MCF 10A (cell line): ENCODE measurements around the gene CBX8. TPM values are rescaled to one million over a fixed set of nuclear protein-coding genes. Genes with fewer than 3 reads are reported as not detected.

Experiments used
- BruUV-seq: library from RNA; stranded (reverse); fragments of 400-500 nt; replicated peaks from 2 replicates; lab custom pipeline; 2021; lab: Mats Ljungman, UMichigan
- CTCF ChIA-PET: fragments of 300-600 bp; sonication (Branson Sonifier 250); formaldehyde crosslinking; extraction: SDS; loops from one replicate; lab custom pipeline; 2021; ENCODE audit warnings: antibody characterized with exemption, inconsistent platforms; lab: Yijun Ruan, JAX
- POLR2A ChIA-PET: fragments of 300-600, 350-650 bp; sonication (Branson Sonifier 250); formaldehyde crosslinking; extraction: SDS; loops from one replicate; lab custom pipeline; 2020; ENCODE audit warnings: antibody characterized with exemption, inconsistent platforms; lab: Yijun Ruan, JAX
- DNase-seq: peaks from one replicate; pipeline ENCODE4 v3.0.0-alpha.2; 2018; ENCODE audit not compliant: unreplicated experiment
- H3K27ac Mint-ChIP-seq: one replicate; pipeline ENCODE4 v1.8.0; 2022; ENCODE audit warnings: mild to moderate bottlenecking, low read depth, mixed read lengths; ENCODE audit not compliant: unreplicated experiment
- H3K27me3 Mint-ChIP-seq: one replicate; pipeline ENCODE4 v1.8.0; 2022; ENCODE audit warnings: mixed read lengths; ENCODE audit not compliant: insufficient read depth, unreplicated experiment
- H3K36me3 Mint-ChIP-seq: one replicate; pipeline ENCODE4 v1.8.0; 2022; ENCODE audit warnings: mild to moderate bottlenecking, moderate library complexity, mixed read lengths; ENCODE audit not compliant: insufficient read depth, unreplicated experiment
- H3K4me1 Mint-ChIP-seq: one replicate; pipeline ENCODE4 v1.8.0; 2022; ENCODE audit warnings: mixed read lengths; ENCODE audit not compliant: insufficient read depth, unreplicated experiment
- H3K4me3 Mint-ChIP-seq: one replicate; pipeline ENCODE4 v1.8.0; 2022; ENCODE audit warnings: mild to moderate bottlenecking, moderate library complexity, mixed read lengths; ENCODE audit not compliant: unreplicated experiment
- H3K9me3 Mint-ChIP-seq: one replicate; pipeline ENCODE4 v1.8.0; 2022; ENCODE audit warnings: mixed read lengths; ENCODE audit not compliant: unreplicated experiment
- intact Hi-C: fragments of 100-400 bp; cut with micrococcal nuclease; formaldehyde crosslinking; loops from 2 replicates; pipeline ENCODE4 v1.14.1; 2022
- total RNA-seq: library from RNA; stranded (reverse); gene quantifications from 2 replicates; pipeline ENCODE4 v1.2.3, GENCODE V29; 2022
- TF ChIP-seq, protein P1 (sequence below): fragments of 200-600 bp; IDR thresholded peaks from one replicate; pipeline ENCODE4 v1.8.0; 2022; ENCODE audit warnings: antibody characterized with exemption, mild to moderate bottlenecking; ENCODE audit not compliant: unreplicated experiment

Gene CBX8
- total RNA-seq, 1 experiment from 2014 or later: 9.4 TPM

DNA sequence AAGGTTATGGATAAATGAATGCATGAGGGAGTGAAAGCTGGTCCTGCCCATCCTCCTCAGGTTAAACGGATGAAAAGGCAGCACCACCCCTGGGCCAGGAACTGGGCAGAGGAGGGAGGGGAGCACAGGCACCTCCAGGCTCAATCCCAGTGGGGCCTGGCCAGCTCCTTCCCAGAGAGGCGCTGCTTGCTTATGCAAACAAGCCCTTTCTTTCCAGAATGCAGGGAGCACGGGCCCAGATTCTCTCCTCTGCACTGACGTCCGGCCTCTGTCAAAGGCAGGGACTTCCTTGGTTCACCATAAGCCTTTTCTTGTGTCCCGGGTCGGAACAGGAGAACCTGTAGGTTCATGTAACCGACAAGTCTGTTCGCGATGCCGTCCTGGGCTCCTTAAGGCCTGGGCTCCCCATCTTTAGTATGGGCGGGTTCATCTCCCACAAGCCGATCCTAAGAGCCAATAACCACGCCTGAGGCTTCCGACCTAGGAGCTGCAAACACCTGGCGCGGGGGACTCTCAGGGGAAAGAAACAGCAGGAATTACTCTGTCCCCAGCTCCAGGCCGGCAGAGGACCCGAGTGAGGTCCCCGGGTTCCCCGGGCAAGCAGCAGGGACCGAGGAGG lies 49.9 kb downstream of the CBX8 start:
- DNase-seq: no peak
- Mint-ChIP-seq H3K4me1 (no peaks in the 10 kb centered on the region), H3K27me3 (no peaks in the 10 kb centered on the region), H3K4me3 (no peak overlapping the region), H3K9me3 (no peaks in the 10 kb centered on the region), H3K27ac (no peak overlapping the region), H3K36me3 (no peaks in the 10 kb centered on the region)
- ChIA-PET POLR2A (interaction anchor here (0.6 to 1.9 kb wide), 4 partner anchors 57 to 1155 kb away, joined by 3 to 7 read pairs (median 4); no protein-coding TSS in a partner anchor), CTCF (interaction anchor here (0.5 to 2.1 kb wide), 12 partner anchors 14 to 585 kb away, joined by 3 to 8 read pairs (median 3); no protein-coding TSS in a partner anchor)
- intact Hi-C loops: loop anchor here (1.0 to 10.0 kb wide), 4 partner anchors 60 to 244 kb away; partner anchors contain the start of gene CBX4
- TF ChIP-seq, protein P1, sequence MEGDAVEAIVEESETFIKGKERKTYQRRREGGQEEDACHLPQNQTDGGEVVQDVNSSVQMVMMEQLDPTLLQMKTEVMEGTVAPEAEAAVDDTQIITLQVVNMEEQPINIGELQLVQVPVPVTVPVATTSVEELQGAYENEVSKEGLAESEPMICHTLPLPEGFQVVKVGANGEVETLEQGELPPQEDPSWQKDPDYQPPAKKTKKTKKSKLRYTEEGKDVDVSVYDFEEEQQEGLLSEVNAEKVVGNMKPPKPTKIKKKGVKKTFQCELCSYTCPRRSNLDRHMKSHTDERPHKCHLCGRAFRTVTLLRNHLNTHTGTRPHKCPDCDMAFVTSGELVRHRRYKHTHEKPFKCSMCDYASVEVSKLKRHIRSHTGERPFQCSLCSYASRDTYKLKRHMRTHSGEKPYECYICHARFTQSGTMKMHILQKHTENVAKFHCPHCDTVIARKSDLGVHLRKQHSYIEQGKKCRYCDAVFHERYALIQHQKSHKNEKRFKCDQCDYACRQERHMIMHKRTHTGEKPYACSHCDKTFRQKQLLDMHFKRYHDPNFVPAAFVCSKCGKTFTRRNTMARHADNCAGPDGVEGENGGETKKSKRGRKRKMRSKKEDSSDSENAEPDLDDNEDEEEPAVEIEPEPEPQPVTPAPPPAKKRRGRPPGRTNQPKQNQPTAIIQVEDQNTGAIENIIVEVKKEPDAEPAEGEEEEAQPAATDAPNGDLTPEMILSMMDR: no peak
- no TSS peak for BruUV-seq

DNA sequence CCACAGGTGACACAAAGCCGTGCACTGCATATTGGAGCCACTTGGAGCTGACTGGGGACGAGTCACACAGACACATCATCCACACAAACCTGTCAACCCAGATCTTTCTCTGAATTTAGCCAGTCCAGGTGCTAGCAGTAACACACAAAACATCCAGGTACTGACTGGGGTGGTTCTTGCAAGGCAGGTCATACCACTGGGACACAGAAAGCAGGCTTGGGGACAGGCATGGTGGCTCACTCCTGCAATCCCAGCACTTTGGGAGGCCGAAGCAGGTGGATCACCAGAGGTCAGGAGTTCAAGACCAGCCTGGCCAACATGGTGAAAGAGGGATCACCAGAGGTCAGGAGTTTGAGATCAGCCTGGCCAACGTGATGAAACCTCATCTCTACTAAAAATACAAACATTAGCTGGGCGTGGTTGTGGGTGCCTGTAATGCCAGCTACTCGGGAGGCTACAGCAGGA lies 51.2 kb downstream of the CBX8 start:
- no peaks in the 10 kb centered on the region for H3K36me3 Mint-ChIP-seq
- H3K9me3 Mint-ChIP-seq: no peaks in the 10 kb centered on the region
- H3K27ac Mint-ChIP-seq: no peak overlapping the region
- intact Hi-C loops: loop anchor here (1.0 to 10.0 kb wide), 4 partner anchors 62 to 246 kb away; partner anchors contain the start of gene CBX4
- POLR2A ChIA-PET: interaction anchor here (0.6 to 1.9 kb wide), 3 partner anchors 92 to 248 kb away, joined by 3 to 7 read pairs (median 3); no protein-coding TSS in a partner anchor
- BruUV-seq: no TSS peak
- no peak overlapping the region for H3K4me3 Mint-ChIP-seq
- H3K27me3 Mint-ChIP-seq: peaks cover 3% of the 10 kb centered on the region
- no peaks in the 10 kb centered on the region for H3K4me1 Mint-ChIP-seq
- TF ChIP-seq, protein P1: no peak
- CTCF ChIA-PET: interaction anchor here (0.6 to 2.1 kb wide), 14 partner anchors 13 to 1805 kb away, joined by 3 to 12 read pairs (median 4); no protein-coding TSS in a partner anchor
- no peak for DNase-seq

DNA sequence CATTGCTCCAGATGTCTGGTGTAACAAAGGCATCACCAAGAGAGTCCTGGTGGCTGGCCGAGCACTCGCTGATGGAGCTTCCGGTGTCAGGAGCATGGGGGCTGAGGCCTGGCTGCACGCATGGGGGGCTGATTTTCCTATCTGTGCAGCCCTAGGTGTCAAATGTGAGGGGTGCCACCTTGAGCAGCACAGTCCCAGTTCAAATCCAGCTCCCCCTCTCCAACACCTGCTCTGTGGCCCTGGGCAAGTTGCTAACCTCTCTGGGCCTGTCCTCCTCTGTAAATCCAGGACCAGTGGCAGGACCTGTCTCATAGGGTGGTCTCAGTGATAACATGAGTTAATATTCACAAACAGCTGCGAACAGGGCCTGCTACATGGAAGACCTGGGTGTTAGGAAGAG lies 53.3 kb downstream of the CBX8 start:
- TF ChIP-seq, protein P1: no peak
- no peaks in the 10 kb centered on the region for H3K9me3 Mint-ChIP-seq
- H3K27ac Mint-ChIP-seq: no peak overlapping the region
- intact Hi-C loops: loop anchor here (2.0 to 10.0 kb wide), 2 partner anchors 33 to 91 kb away; partner anchors contain the start of gene CBX4
- DNase-seq: no peak
- ChIA-PET CTCF (interaction anchor here (0.5 to 1.9 kb wide), 6 partner anchors 13 to 546 kb away, joined by 3 to 8 read pairs (median 3); partner anchors contain the start of gene ENPP7), POLR2A (interaction anchor here (0.5 to 1.4 kb wide), 3 partner anchors 53 to 1093 kb away, joined by 3 to 6 read pairs (median 4); partner anchors contain the start of gene CBX8)
- no TSS peak for BruUV-seq
- H3K36me3 Mint-ChIP-seq: no peaks in the 10 kb centered on the region
- no peak overlapping the region for H3K4me3 Mint-ChIP-seq
- H3K27me3 Mint-ChIP-seq: peaks cover 23% of the 10 kb centered on the region
- peaks cover 10% of the 10 kb centered on the region for H3K4me1 Mint-ChIP-seq

DNA sequence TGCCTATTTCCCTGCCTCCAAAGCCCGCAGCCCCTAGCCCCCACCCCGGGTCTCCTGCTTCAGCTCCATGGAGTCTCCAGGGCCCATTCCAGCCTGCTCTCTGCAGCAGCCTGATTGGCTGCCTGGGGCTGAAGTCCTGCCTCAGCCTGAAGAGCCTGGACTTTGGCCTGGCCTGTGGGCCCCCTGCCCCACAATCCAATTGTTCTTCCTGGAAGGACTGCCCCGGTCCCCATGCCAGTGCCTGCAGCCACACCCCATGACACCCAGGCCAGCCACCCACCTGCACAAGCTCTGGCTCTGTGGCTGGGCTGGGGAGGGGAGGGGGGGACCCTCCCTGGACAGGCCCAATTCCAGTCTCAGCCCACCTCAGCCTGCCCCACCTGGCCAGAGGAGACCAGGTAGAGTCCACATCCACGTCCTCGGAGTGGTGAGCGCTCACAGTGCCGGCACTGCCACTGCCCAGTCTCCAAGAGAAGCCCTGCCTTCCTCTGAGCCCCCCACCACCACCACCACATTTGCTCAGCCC lies 53.9 kb downstream of the CBX8 start:
- DNase-seq: no peak
- Mint-ChIP-seq H3K27ac (no peak overlapping the region), H3K4me3 (no peak overlapping the region), H3K4me1 (peaks cover 10% of the 10 kb centered on the region), H3K27me3 (peaks cover 26% of the 10 kb centered on the region), H3K9me3 (no peaks in the 10 kb centered on the region), H3K36me3 (no peaks in the 10 kb centered on the region)
- intact Hi-C loops: loop anchor here (1.0 to 10.0 kb wide), 3 partner anchors 34 to 173 kb away; partner anchors contain the start of gene CBX4
- POLR2A ChIA-PET: interaction anchor here (0.5 to 1.4 kb wide), 3 partner anchors 54 to 1092 kb away, joined by 3 to 6 read pairs (median 4); partner anchors contain the start of gene CBX8
- TF ChIP-seq, protein P1: no peak
- CTCF ChIA-PET: interaction anchor here (0.5 to 1.9 kb wide), 5 partner anchors 17 to 355 kb away, joined by 3 to 8 read pairs (median 3); no protein-coding TSS in a partner anchor
- BruUV-seq: no TSS peak
